Cardiac septum (tissue), 1 donor: Measurements from ENCODE around the gene CRTAC1. TPM values are rescaled to one million over a fixed set of nuclear protein-coding genes. Genes with fewer than 3 reads are reported as not detected.

Source experiments
- DNase-seq: peaks from one replicate; pipeline ENCODE4 v3.0.0-alpha.2; 2020; ENCODE audit warnings: low spot score
- intact Hi-C: fragments of 100-400 bp; cut with DNase I; formaldehyde crosslinking; loops from one replicate; pipeline ENCODE4 v1.14.0; 2022
- total RNA-seq: library from RNA; stranded (reverse); fragmentation: NEBNext Ultra II Directional; extraction: Animal tissue kit (Norgen Biotek cat#: 25700); gene quantifications from one replicate; pipeline ENCODE4 v1.2.1, GENCODE V29; 2021
- donor health status: DM: no; HTN: no; CAD: no.

The CRTAC1 gene
- total RNA-seq, 1 donor from 2014 or later, result 3.2 TPM

DNA sequence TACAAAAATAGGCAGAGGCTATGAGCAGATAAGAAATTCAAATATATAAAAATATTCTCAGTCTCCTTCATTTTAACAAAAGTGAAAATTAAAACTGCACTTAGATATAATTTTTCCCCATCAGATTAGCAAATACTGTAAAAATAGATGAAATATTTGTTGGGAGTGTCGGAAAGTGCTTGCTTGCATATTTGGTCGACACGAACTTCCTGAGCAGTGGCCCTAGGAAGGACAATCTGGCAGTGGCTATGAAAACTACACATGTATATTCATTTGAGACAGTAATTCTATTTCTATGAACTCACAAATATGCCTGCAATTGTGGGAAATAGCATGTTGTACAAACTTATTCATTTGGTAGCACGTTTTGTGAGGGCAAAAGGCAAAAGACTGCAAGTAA lies 99.4 kb downstream of the CRTAC1 start:
- intact Hi-C loops, result no loop called here
- DNase-seq, result no peak

DNA sequence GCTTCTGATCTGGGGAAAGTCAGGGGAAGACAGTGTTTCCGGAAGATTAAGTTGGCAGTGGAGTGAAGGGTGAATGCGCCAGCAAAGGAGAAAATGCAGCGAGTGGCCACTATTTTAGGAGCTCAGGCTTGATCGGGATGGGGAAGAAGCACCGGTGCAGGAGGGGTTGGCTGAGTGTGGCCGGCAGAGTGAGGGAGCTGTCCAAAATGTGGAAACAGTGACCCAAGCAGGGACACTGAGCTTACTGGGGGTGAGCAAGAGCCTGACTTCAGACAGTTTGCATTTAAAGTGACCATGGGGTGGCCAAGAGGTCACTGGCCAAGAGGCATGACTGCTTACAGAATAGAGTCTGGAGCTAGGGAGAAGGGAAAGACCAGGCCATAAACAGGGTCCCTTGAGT lies 101.5 kb downstream of the CRTAC1 start:
- no peak for DNase-seq

DNA sequence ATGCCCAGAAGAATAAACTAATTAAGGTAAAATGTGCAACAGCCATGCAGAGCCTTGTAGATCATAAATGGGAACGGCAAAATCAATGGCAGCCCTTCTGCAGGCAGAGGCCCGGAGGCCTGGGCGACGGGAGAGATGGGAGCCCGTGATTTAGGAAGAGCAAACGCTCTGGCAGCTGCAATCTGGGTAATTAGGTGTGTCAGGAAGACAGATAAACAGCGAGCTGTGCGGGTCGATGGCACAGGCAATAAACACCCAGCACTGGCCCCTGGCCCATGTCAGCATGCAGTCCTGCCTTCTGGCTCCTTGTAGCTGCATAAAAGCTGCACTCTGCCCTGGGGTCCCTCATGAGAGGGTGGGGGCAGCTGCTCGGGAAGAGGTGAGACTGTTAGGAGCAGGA lies 102.8 kb downstream of the CRTAC1 start:
- DNase-seq, result no peak
- intact Hi-C loops, result no loop called here

More for the DNA sequence above, 101.5 kb downstream of the CRTAC1 start:
- intact Hi-C loops, result no loop called here

DNA sequence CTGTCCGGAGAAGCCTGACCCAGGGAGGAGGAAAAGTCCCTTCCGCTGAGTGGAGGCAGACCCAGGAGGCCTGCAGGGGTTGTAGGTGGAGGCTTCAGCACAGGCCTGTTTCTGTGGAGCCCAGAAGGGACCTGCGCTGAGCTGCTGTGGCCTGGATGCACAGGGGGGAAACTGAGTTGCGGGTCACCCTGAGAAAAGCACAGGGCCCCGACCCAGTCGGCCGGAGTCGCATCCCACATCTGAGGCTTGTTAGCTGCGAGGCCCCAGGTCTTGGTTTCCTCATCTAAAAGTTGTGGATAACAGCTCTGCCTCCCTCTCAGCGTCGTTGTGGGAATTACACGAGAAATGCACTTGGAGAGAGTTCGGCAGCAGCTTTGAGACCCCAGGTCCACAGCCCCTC lies 104.4 kb downstream of the CRTAC1 start:
- intact Hi-C loops, result no loop called here
- DNase-seq, result no peak

DNA sequence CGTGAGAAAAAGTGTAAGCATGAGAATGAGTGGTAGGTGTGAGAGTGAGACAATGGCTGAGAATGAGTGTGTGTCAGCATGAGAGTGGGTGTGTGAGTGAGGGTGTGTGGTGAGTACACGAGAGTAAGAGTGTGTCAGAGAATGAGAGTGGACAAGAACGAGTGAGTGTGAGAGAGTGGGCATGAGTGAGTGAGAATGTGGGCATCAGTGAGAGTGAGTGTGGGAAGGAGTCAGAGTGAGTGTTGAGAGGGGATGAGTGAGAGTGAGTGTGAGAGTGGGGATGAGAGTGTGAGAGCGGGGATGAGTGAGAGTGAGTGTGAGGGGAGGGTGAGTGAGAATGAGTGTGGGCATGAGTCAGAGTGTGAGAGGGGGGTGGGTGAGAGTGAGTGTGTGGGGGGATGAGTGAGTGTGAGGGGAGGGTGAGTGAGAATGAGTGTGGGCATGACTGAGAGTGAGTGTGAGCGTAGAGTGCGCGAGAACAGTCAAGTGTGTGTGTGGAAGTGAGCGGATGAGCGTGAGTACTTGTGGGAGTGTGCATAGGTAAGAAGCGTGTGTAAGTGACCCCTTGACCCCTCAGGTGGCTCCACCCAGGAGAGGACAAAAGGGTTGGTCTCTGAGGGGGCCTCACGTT lies 105.0 kb downstream of the CRTAC1 start:
- DNase-seq, result no peak
- intact Hi-C loops, result no loop called here

DNA sequence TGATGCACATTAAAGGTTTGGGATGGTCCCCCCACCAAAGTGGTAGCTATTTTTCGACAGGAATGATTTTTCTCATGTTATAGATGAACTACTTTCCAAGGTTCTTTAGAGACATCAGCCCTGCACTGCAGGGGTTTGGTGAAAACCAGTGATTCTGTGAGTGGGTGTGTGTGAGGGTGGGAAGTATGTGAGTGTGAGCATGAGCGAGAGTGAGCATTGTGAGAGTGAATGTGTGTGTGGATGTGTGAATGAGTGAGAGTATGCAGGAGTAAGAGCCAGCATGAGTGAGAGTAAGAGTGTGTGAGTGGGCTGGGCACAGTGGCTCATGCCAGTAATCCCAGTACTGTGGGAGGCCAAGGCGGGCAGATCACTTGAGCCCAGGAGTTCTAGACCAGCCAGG lies 105.7 kb downstream of the CRTAC1 start:
- intact Hi-C loops, result no loop called here

DNA sequence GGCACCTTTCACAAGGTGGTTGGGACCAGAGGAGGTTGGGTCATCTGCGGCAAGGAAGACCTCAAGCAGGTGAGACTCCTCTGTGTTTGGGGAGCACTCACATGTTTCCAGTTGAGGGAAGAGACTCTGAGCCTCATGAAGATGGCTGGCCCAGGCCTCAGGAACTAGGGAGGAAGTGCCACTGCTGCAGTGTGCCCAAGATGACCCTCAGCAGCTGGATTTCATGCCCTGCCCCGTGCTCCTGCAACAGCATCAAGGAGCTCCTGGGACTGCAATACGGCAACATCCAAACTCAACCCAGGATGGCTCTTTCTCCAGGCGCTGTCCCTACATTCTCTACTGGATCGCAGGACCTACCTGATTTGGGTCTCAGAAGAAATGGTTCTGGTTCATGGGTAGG lies 106.9 kb downstream of the CRTAC1 start:
- DNase-seq, result no peak
- intact Hi-C loops, result no loop called here

More for the DNA sequence above, 105.7 kb downstream of the CRTAC1 start:
- no peak for DNase-seq

DNA sequence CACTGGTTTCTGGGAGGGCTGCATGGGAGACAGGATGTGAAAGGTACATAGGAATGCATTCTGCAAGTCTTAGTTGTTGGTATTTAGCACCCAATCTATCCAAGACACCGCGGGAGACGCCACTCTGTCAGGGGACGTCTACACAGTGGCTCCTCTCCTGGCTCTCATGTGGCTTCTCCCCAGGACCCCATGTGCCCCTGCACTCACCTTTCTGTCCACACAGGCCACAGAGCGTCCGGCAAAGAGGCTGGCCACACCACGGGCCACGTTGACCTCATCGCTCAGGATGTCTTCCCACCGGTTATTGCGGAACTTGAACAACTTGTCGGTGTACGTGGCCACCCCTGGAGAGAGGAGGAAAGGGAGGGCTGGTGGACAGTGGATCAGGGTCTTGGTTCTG lies 107.4 kb downstream of the CRTAC1 start:
- no peak for DNase-seq
- intact Hi-C loops, result no loop called here

DNA sequence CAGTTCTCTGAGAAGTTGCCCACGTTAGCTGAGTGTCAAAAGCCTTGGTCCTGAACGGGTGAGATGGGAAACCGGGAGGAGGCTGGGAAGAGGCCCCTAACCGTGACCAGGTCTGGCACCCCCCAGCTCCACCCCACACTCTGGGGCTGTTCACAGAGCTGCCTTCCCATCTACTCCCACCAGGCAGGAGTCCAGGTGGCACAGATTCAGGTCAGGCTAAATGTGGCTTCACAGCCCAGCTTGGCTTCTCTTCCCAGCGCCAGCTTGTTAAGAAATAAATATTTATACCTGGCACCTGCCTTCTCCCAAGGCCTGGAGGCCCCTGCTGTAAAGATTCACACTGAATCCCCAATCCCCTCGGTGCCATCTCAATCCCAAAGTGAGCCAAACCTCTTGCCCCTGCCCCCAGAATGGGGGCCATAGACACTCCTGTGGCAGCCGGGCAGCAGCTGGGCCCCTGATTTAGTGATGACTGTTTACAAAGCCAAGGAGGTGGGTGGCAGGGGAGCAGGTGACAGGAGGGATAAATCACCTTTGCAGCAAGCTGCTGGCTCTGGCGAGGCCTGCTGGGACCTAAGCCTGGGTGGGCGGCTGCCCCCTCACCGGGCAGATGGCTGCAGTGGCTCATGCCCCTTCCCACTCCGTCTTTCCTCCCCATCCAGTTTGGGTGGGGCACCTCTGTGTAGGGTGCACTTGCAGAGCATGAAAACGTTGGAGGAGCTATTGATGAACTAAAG lies 108.2 kb downstream of the CRTAC1 start:
- intact Hi-C loops, result no loop called here
- no peak for DNase-seq

DNA sequence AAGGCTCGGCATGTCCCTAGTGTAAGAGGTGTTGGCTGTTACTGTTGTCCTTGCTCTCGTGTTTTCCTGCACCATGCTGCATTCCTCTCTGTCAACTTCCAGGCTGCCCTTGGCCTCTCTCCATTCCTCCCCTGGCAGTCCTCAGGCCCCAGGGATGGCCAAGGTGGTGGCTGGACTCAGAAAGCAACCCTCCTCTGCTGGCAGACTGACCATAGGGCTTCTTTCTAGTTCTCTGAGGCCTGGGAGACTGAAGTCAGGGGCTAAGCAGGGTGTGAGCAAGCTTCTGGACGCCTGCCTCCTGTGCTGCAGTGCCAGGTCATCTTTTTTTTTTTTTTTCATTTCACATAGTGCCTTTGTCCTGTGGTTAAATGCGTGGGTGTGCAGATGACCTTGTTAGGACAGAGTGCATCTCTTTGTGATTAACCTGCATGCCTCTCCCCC lies 108.8 kb downstream of the CRTAC1 start:
- intact Hi-C loops, result no loop called here

DNA sequence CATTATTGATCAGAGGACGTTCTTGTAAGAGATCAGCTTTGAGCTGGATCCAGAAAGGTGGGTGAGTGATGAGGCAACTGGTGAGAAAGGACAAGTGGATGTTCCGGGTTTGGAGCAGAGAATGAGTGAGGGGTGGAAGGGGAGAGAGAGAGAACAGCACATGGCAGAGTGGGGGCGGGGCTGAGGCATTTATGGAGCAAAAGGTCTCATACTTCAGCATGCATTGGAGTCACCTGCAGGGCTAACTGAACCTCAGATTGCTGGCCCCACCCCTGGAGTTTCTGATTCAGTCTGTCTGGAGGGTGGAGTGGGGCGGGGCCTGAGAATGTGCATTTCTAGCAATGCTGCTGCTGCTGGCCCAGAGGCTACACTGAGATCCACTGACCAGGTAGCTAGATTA lies 109.6 kb downstream of the CRTAC1 start:
- DNase-seq, result no peak
- intact Hi-C loops, result no loop called here

More for the DNA sequence above, 108.8 kb downstream of the CRTAC1 start:
- no peak for DNase-seq

DNA sequence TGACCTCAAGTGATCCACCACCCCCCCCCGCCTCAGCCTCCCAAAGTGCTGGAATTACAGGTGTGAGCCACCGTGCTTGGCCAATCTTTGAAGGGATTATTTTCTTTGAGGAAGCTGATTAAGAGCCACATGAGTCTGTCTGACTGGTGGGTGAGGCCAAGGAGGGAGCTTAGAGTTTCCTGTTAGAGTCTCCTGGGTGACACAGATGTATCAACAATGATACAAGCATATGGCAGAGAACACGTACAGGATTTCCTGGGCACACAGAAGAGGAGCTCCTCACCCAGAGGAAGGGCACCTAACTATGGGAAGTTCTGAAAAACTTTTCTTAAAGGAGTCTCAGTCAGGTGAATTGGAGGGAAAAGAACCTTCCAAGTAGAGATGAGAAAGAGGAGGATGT lies 111.4 kb downstream of the CRTAC1 start:
- intact Hi-C loops, result loop anchor here (10.0 kb wide), 1 partner anchor 386 kb away; no protein-coding TSS in a partner anchor
- DNase-seq, result no peak

DNA sequence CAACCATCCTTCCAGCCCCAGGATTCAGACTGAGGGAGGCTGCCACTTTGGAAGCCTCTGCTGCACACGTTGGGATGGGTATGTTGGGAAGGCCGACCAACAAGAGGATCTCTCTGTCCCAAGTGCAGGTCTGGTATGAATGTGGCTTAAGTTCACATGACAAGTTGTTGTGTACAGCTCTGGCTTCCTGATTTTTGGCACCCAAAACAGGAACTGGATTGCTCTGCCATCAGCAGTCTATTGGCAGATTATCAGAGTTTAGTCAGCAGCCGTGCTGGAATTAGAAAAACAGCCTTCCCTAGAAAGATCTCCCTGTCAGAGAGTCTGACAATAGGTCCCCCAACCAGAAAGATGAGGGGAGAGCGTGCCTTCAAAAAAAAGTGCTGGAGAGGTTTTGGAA lies 113.8 kb downstream of the CRTAC1 start:
- no peak for DNase-seq
- intact Hi-C loops, result loop anchor here (10.0 kb wide), 1 partner anchor 388 kb away; no protein-coding TSS in a partner anchor

DNA sequence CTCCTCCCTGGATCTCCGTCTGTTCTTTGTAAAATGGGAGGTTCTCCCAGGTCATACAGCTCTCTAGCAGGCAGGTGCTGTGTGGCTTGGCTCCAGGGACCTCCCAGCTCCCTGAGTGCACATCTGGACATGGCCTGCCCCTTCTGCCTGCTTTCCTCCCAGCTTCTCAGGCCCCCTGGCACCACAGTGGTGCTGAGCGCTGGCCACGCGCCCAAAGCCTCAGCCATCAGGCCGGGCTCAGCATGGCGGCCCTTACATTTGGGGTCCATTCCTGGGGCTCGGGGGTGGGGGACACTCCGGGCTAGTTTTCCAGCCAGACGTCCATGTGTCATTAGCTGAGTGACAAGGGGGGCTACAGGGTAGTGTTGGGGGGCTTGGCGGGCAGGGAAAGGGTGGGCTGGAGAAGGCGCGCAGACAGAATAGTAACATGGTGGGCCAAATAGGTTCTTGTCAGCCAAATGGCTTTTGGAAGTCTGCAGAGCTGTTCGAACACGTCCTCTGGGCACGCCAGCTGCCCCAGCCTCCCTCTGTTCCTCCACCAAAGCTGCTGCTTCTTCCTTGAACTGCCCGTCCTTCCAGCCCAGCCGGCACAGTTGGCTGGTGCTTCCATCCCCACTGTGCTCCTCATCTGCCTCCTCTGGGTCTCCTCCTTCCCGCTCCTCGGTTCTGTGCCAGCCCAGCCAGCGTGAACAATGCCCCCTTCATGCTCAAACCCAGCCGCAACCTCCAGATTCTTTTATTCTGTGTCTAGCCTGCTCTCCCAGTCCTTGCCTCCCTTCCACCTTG lies 114.9 kb downstream of the CRTAC1 start:
- intact Hi-C loops, result loop anchor here (10.0 kb wide), 1 partner anchor 389 kb away; no protein-coding TSS in a partner anchor
- no peak for DNase-seq

DNA sequence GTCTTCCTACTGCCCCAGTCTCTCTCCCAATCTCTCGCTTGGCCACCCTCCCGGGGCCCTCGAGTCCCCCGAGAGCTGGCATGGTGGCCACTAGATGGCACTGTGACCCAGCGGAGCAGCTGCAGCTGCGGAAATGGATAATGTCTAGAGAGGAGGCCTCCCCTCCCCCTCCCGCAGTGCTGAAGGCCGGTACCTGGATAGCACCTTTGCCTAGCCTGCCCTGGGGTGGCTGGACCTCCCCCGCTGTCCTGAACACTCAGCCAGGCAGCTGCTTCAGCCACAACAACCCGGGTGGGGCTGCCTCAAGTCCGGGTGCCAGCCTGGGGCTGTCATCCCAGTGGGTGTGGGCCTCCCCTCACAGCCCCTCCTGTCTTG lies 115.6 kb downstream of the CRTAC1 start:
- peak; percentile 83 for DNase-seq
- intact Hi-C loops, result loop anchor here (1.0 to 10.0 kb wide), 3 partner anchors 126 to 390 kb away; no protein-coding TSS in a partner anchor

DNA sequence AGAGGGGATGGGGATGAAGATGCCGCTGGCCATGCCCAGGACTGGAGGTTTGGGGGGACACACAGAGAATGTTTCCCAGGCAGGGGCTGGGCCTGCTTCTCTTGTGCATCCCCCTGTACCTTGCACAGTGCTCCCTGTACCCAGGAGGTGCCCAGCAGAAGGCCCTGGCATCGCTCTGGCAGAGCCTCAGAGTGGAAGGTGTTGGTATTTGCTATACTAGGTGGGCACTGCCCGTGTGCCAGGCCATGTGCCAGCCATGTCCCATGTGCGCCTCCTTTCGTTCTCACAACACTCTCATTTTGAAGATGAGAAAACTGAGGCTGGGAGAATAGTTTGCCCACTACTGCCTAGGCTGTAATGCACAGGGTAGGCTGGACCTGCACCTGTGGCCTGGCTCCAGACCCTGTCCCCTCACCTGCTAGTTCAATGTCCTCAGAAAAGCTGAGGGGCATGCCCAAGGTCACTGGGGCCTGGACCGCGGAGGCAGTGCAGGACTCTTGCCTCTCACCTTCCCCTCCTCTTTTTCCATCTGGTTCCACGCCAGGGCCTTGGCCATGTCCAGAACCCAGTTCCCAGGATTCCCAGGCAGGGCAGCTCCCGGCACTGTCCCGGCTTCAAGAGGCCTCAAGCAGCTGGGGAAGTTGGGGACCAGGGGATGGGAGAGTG lies 116.1 kb downstream of the CRTAC1 start:
- intact Hi-C loops, result loop anchor here (1.0 to 10.0 kb wide), 3 partner anchors 127 to 390 kb away; no protein-coding TSS in a partner anchor
- DNase-seq, result no peak

DNA sequence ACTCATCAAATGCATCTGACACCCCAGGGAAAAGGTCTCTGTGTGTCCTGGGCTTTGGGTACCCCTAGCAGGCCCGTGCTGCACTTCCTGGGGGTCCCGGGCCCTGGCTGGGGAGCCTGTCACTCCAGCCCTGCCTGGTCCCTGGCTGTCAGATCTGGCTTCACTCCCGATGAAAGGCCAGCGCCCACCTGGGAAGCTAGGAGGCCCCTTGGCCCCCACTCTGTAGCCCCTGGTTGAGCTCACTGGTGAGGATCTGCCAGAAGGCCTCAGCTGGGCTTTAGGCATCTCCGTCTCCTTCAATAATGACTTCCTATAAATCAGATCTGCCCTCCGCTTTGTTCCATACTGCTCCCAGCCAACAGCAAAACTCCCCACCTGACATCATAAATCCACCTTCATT lies 116.8 kb downstream of the CRTAC1 start:
- DNase-seq, result no peak

DNA sequence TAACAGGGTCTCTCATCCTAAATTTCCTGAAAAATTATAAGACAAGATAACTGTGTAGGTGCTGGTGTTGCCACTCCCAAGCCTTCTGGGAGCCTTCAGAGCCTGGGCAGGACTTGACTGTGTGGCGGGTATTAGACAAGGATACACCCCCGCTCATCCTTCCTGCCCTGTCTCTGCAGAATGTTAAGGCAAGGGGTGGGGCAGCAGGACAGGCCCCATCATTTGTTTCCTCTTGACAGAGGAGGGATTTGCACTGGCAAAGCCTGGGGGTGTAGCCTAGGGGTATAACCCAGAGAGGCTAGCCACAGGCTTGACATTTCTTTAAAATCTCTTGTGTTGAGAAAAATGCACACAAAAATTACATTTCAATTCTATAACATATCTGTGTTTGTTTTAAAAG lies 117.2 kb downstream of the CRTAC1 start:
- no peak for DNase-seq
- intact Hi-C loops, result loop anchor here (10.0 kb wide), 1 partner anchor 392 kb away; no protein-coding TSS in a partner anchor

More for the DNA sequence above, 116.8 kb downstream of the CRTAC1 start:
- intact Hi-C loops, result loop anchor here (1.0 to 10.0 kb wide), 3 partner anchors 128 to 391 kb away; no protein-coding TSS in a partner anchor

DNA sequence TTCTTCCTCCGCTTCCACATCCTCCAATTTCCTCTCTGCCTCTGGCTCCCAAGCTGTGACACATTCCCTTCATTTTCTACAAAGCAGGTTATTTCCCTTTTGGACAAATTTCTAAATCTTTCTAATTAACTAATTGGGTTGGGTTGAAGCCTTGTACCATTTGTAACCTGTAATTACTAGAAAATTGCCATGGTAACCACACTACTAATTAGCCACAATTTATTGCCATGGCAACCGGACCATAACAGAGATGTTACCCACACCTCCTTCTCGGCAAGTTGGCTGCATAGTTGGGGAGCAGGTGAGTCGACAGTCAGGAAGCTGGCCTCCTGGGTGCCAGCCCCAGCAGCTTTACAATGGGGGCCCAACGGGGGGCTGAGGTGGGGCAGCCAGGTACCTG lies 119.2 kb downstream of the CRTAC1 start:
- intact Hi-C loops, result loop anchor here (10.0 kb wide), 1 partner anchor 394 kb away; no protein-coding TSS in a partner anchor
- no peak for DNase-seq
